HL-60 (cell line): ENCODE results near the gene KANSL1.
"Not testable (repeated sequence)": the region's sequence is repeated elsewhere in the genome, so short reads cannot be mapped to it uniquely, and the experiment has no call there.

Source experiments
- DNase-seq, 2 experiments: peaks; one replicate each; pipeline ENCODE4 v3.0.0-alpha.2; 2010 to 2020; ENCODE audit warnings: low read depth in 1 of 2, low spot score in 1 of 2
- H3K27ac ChIP-seq: fragments of 250-450 bp; sonication (Bioruptor Pico); replicated peaks from 2 replicates; pipeline ENCODE4 v1.5.1; 2020; ENCODE audit warnings: mild to moderate bottlenecking, moderate library complexity
- H3K27me3 ChIP-seq: fragments of 250-450 bp; sonication (Bioruptor Pico); 2 replicates; pipeline ENCODE4 v1.5.1; 2021; ENCODE audit warnings: mild to moderate bottlenecking, moderate library complexity; ENCODE audit not compliant: insufficient read depth, poor library complexity, severe bottlenecking
- H3K4me3 ChIP-seq: replicated peaks from 2 replicates; pipeline ENCODE4 v1.5.1; 2011; ENCODE audit warnings: mild to moderate bottlenecking, control low read depth, low read length; ENCODE audit not compliant: insufficient read depth
- CTCF ChIP-seq: IDR thresholded peaks from one replicate; pipeline ENCODE4 v1.5.1; 2011; ENCODE audit warnings: low read length, control low read depth, inconsistent platforms; ENCODE audit not compliant: insufficient read depth
- GABPA ChIP-seq: IDR thresholded peaks from 2 replicates; pipeline ENCODE4 v1.6.1; 2012; ENCODE audit warnings: low read depth
- POLR2AphosphoS5 ChIP-seq: IDR thresholded peaks from 2 replicates; pipeline ENCODE4 v1.6.1; 2012; ENCODE audit warnings: low read depth
- REST ChIP-seq: IDR thresholded peaks from 2 replicates; pipeline ENCODE4 v1.6.1; 2012; ENCODE audit warnings: low read depth; ENCODE audit not compliant: insufficient replicate concordance
- SPI1 ChIP-seq: IDR thresholded peaks from 2 replicates; pipeline ENCODE4 v1.6.1; 2012; ENCODE audit warnings: low read depth, mild to moderate bottlenecking, borderline replicate concordance

The KANSL1 gene

DNA sequence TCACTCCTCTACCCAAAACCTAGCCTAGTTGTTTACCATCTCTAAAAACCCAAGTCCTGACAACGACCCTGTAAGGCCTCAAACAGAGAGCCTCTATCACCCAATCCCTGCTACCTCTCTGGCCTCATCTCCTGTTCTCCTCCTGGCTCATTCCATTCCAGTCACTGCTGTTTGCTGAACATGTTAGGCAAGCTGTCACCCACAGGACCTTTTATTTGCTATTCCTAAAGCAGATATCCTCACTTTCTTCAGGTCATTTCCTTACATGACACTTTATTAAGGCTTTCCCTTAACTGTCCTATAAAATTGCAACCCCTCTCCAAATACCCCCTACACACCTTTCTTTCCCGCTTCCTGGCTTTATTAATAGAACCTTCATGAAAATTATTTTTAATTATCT, 85.1 kb downstream of the KANSL1 start:
- no peak for DNase-seq
- Histone ChIP-seq H3K27ac (no peak overlapping the region), H3K27me3 (no peaks in the 10 kb centered on the region), H3K4me3 (no peak overlapping the region)
- TF ChIP-seq REST (no peak), POLR2AphosphoS5 (no peak), SPI1 (no peak), CTCF (no peak), GABPA (no peak)

GRCh38 chr17:46106966-46107644, 86.1 kb downstream of the KANSL1 start:
- Histone ChIP-seq H3K27ac (no peak overlapping the region), H3K27me3 (no peaks in the 10 kb centered on the region), H3K4me3 (no peak overlapping the region)
- no peak for TF ChIP-seq GABPA
- no peak for TF ChIP-seq CTCF
- no peak for TF ChIP-seq POLR2AphosphoS5
- no peak for TF ChIP-seq SPI1
- no peak for TF ChIP-seq REST
- DNase-seq: no peak

DNA sequence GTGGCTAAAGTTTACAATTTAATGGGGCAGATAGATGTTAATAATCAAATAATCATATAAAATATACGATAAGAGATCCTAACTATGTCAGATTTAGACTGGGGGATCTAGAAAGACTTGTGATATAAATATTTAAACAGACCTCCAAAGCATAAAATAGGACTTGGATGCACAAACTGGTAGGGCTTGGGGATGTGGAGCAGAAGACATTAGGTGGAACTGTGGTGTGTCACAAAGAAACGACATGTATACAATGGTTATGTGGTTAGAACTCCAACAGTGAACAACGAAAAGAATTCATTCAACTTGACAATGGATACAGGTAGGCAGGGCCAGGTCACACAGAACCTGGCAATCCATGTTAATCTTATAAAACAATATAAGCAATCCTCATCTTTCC, 90.4 kb downstream of the KANSL1 start:
- not testable (repeated sequence) for H3K4me3 ChIP-seq, H3K27ac ChIP-seq, H3K27me3 ChIP-seq, DNase-seq

GRCh38 chr17:46101785-46102617, 91.2 kb downstream of the KANSL1 start:
- H3K4me3 ChIP-seq, H3K27me3 ChIP-seq, DNase-seq, H3K27ac ChIP-seq: not testable (repeated sequence)

- Histone ChIP-seq H3K4me3 (no peak overlapping the region), H3K27ac (peak overlapping the region; percentile 38)
- DNase-seq: no peak
Observed at GRCh38 chr17:46100590-46100989, 92.6 kb downstream of the KANSL1 start.

More at GRCh38 chr17:46100590-46100989, 92.6 kb downstream of the KANSL1 start:
- H3K27me3 ChIP-seq: no peaks in the 10 kb centered on the region
- TF ChIP-seq GABPA: no peak
- TF ChIP-seq SPI1: no peak
- no peak for TF ChIP-seq POLR2AphosphoS5
- TF ChIP-seq REST: no peak
- TF ChIP-seq CTCF: no peak
